ENCODE measurements around the gene BCKDHA.

BCKDHA gene
- long read RNA-seq, transcript BCKDHA-201 (9 exons, 2,103 nt), result major isoform, 1,085 of 1,180 reads
- long read RNA-seq, partial matches to known transcripts, result 35 of 1,180 reads
- long read RNA-seq, other reads (novel, unspliced or antisense), result 60 of 1,180 reads

DNA sequence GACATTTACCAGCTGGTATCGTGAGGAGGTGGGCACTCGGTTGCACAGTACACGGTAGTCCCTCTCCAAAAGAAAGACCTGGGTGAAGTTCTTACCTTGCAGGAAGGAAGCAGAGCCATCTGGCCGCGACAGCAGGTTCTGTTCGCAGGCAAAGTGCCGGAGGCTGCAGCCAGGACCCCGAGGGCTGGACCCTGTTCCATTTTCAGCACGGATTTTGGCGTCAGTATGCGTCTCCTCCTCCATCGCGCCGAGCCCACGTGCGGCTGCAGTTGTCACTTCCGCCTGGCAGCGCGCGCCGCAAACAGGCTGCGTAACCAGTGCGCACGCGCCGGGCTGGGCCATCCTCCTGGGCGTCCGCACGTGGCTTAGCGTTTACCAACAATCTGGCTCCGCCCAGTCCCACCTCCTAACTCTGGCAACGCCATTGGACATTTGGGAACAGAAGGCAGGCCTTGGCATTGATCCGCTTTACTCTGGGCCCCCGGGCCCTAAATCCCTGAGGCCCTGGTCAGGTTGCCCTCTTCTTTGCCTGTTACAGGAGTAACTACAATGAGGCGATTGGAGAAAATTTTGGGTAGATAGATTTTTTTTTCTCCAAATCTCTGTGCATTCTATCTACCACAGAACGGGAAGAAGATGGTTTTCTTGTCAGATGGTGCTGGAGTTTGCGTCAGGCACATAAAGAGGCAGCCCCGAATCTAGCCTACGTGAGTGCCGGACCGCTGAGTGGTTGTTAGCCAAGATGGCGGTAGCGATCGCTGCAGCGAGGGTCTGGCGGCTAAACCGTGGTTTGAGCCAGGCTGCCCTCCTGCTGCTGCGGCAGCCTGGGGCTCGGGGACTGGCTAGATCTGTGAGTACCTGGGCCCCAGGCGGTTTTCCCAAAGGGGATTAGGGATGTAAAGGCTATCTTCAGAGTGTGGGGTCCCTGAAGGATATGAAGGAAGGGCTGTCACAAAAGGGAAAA is at the start of gene BCKDHA, which contains the start of gene EXOSC5:
BCKDHA (plus strand) TSS at position 733 of the 964 bp plus-strand sequence; CDS start at position 743, 10 bp downstream.
EXOSC5 (minus strand) TSS at position 274 of the 964 bp plus-strand sequence; CDS start at position 243, 31 bp downstream.
- peak within 1 kb of the TSS; percentile 79 for H3K4me3 ChIP-seq (replicated peaks; ENCODE audit: insufficient read depth, low read length)
- DNase-seq (ENCODE audit: low read depth in 1 of 2, low spot score in 1 of 2), result peak; percentile 100
- peak within 1 kb of the TSS; percentile 98 for H3K27ac ChIP-seq (replicated peaks)
- TF ChIP-seq POLR2AphosphoS5 (IDR thresholded peaks at IDR 0.05; ENCODE audit: low read depth), result peak; percentile 52
- peak; percentile 57; the same call in 1 of the 2 replicates for TF ChIP-seq SPI1 (IDR thresholded peaks at IDR 0.05; ENCODE audit: borderline replicate concordance, low read depth)
- no peak for TF ChIP-seq CTCF (IDR thresholded peaks at IDR 0.05; ENCODE audit: insufficient read depth, low read length)
- peak; percentile 45 for TF ChIP-seq REST (IDR thresholded peaks at IDR 0.05; ENCODE audit: insufficient replicate concordance, low read depth)
- TF ChIP-seq GABPA (IDR thresholded peaks at IDR 0.05; ENCODE audit: low read depth), result no peak
- no peaks in the 10 kb centered on the region for H3K27me3 ChIP-seq (ENCODE audit: insufficient read depth, poor library complexity, severe bottlenecking)

- H3K27me3 ChIP-seq (ENCODE audit: insufficient read depth, poor library complexity, severe bottlenecking), result no peaks in the 10 kb centered on the region
- H3K4me3 ChIP-seq (replicated peaks; ENCODE audit: insufficient read depth, low read length), result peak overlapping the region; percentile 91
- peak overlapping the region; percentile 20; the same call in 1 of the 2 replicates for H3K27ac ChIP-seq (replicated peaks)
- no peak for DNase-seq (ENCODE audit: low read depth in 1 of 2, low spot score in 1 of 2)
- TF ChIP-seq CTCF (IDR thresholded peaks at IDR 0.05; ENCODE audit: insufficient read depth, low read length) (no peak), REST (IDR thresholded peaks at IDR 0.05; ENCODE audit: insufficient replicate concordance, low read depth) (no peak), SPI1 (IDR thresholded peaks at IDR 0.05; ENCODE audit: borderline replicate concordance, low read depth) (no peak)
Observed at GRCh38 chr19:41350735-41351338, 46.8 kb upstream of the BCKDHA start.

- peak; percentile 61 to 87 for DNase-seq (ENCODE audit: low read depth in 1 of 2, low spot score in 1 of 2)
- TF ChIP-seq REST (IDR thresholded peaks at IDR 0.05; ENCODE audit: insufficient replicate concordance, low read depth) (no peak), CTCF (IDR thresholded peaks at IDR 0.05; ENCODE audit: insufficient read depth, low read length) (no peak), SPI1 (IDR thresholded peaks at IDR 0.05; ENCODE audit: borderline replicate concordance, low read depth) (peak; percentile 68; the same call in 1 of the 2 replicates), GABPA (IDR thresholded peaks at IDR 0.05; ENCODE audit: low read depth) (no peak), POLR2AphosphoS5 (IDR thresholded peaks at IDR 0.05; ENCODE audit: low read depth) (no peak)
- H3K27ac ChIP-seq (replicated peaks), result peak overlapping the region; percentile 77
- H3K27me3 ChIP-seq (ENCODE audit: insufficient read depth, poor library complexity, severe bottlenecking), result no peaks in the 10 kb centered on the region
- H3K4me3 ChIP-seq (replicated peaks; ENCODE audit: insufficient read depth, low read length), result peak overlapping the region; percentile 91
Observed at GRCh38 chr19:41351339-41352245, 46.0 kb upstream of the BCKDHA start.
